ENCODE data around the gene AADACL4.

Gene AADACL4

DNA sequence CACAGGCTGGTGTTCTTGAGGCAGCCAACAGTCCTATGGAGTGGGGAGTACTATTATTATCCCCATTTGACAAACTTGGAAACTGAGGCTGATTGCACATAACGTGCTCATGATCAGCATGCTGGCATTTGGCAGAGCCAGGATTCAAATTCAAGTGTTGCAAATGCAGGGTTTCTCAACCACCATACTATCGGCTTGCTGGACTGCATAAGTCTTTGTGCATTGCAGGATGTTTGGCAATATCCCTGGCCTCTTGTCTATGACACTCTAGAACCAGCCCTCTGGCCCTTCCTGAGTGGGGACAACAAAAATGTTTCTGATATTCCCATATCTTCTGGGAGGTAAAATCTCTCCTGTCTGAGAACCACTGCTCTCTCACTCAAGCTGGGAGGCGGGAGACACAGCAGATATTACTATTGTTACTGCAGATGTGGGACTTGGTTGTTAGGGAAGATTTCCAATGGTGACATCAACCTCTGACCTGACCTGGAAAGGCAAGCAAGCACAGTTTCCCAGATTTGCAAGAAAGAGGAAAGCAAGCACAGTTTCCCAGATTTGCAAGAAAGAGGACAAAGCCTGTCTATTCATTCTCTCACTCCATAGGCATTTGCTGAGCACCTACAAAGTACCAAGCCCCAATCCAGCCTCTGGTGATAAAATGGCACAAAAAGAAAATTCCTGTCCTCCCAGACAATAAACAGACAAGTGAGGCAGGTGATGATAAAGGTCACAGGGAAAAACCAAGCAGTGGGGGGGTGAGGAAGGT lies 71.0 kb downstream of the AADACL4 start:
- DNase-seq: no peak

DNA sequence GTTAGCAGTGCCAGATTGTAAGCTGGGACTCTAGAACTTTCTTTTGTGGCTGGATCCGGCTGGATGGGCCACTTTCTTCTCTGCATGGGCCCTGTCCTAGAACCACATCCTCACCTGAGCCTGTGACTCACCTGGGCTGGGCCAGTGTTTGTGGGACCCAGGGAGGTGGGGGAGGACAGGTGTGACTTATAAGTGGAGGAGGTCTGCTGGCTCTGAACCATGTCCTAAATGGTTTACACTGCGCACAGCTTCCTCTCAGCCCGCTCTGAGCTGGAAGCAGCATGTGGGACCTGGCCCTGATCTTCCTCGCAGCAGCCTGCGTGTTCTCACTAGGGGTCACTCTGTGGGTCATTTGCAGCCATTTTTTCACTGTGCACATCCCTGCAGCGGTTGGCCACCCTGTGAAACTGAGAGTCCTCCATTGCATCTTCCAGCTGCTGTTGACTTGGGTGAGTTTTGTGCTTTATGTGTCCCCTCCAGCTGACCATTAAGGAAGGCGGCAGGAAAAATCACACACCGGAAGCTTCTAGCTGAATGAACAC lies 72.1 kb downstream of the AADACL4 start, which contains the start of gene AADACL3:
AADACL3 (plus strand) TSS at position 215 of the 542 bp plus-strand sequence; CDS start at position 282, 67 bp downstream.
- DNase-seq: no peak
